CD4-positive, alpha-beta T cell treated with Interleukin-12 subunit alpha and Interleukin-12 subunit beta, for 1 hour (primary cell): ENCODE data around the gene GRHPR.
"Not testable (repeated sequence)": the region's sequence is repeated elsewhere in the genome, so short reads cannot be mapped to it uniquely, and the experiment has no call there.

Experiments used
- DNase-seq: peaks from one replicate; pipeline ENCODE4 v3.0.0-alpha.2; 2020

The GRHPR gene

GRCh38 chr9:37424204-37424685 is 1.7 kb downstream of the GRHPR start:
- DNase-seq: no peak

DNA sequence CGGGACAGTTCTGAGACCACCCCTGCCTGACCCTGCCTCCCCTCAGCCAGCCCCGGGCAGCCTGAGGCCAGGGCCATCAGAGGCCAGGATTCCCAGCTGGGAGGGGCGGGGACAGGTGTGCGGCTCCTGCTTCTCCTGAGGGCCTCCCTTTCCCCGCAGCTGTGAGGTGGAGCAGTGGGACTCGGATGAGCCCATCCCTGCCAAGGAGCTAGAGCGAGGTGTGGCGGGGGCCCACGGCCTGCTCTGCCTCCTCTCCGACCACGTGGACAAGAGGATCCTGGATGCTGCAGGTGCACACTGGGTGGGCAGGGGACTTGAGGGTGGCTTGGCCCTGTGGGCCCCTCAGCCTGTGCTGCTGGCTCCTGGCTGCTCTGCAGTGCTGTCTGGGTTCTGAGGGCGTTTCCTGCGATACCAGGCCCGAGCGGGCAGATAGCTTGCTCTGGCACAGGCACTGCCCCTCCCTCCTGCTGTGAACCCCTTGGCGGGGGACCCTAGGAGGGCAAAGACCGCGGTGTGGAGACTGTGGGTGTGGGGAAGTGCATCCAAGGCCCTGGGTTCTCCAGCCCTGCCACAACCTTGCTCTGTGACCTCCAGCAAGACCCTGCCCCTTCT is 2.3 kb downstream of the GRHPR start:
- no peak for DNase-seq

DNA sequence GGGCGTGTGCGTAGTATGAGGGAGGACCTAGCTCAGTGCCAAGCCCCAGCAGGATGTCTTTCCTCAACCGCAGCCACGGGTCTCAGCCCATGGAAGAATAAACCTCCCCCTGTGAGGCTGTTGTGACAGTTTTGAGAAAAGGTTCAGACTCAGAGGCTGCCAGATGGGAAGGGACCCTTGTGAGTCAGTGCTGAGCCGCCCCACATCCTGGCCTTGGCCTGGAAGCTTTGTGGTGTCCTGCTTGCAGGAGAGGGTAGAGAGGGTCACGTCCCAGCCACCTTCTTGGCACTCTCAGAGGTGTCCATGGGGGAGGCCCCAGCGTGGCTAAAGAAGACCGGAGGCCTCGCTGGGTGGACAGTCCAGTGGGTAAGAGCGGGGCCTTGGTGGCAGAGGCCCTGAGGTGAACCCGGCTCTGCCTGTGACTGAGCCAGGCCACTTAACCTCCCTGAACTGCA is 2.8 kb downstream of the GRHPR start:
- no peak for DNase-seq

GRCh38 chr9:37426431-37426830 is 3.9 kb downstream of the GRHPR start:
- DNase-seq: not testable (repeated sequence)

DNA sequence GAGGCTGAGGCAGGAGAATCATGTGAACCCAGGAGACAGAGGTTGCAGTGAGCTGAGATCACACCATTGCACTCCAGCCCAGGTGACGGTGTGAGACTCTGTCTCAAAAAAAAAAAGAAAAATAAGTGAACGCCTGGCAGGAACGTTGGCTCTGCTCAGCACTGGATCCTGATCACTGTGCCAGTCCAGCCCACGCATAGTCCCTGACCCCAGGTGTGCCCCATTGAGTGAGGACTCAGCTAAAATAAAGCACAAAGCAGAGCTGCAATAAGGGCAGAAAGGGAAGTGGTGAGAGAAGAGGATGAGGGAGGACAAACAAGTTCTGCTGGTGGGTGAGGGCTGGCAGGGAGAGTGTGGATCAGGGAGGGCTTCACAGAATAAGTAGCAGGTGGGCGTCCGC is 4.3 kb downstream of the GRHPR start:
- no peak for DNase-seq

DNA sequence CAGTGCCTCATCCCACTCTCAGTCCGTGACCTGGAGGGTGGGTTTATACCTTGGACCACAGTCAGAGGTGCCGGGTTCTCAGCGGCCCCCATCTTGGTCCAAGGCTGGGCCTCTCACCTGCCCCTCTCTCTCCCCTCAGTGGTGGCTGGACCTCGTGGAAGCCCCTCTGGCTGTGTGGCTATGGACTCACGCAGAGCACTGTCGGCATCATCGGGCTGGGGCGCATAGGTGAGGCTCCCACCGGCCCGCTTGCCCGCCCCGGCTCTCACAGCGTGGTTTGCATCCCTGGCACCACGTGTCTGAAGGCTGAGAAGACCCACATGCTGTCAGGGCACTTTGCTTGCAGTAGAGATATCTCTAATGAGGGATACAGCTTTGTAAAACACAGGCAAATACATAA is 5.8 kb downstream of the GRHPR start:
- DNase-seq: no peak

DNA sequence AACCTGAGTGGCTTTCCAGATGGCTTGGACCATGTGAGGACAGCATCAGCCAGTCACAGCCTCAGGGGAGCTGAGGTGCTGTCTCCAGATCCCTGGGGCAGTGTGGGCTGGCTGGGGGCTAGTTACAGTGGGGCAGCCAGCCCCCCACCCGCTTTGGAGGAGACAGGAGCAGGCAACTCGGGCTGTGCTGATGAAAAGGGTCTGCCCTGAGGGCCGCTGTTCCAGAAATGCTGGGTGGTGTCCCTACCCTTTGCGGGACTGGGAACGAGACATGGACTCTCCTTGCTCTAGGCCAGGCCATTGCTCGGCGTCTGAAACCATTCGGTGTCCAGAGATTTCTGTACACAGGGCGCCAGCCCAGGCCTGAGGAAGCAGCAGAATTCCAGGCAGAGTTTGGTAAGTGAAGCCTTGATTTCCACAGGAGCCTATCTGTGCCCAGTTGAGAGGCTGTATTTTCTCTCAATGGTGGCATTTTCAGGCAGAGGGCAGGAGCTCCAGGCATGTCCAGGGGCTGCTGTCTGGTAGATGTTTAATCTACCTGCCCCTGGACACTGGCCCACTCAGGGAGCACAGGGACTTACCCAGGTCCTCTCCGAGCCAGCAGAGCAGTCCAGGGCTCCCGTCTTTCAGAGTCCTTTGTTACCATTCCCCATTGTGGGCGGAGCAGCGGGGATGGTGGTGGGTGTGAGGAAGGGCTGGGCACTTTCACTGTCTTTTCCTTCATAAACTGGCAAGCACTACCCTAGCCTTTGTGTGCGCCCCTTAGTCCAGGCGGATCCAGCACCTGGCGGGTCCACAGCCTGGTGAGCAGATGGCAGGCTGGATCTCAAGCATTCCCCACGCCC is 7.2 kb downstream of the GRHPR start:
- DNase-seq: no peak

GRCh38 chr9:37430841-37431597 is 8.5 kb downstream of the GRHPR start:
- no peak for DNase-seq

DNA sequence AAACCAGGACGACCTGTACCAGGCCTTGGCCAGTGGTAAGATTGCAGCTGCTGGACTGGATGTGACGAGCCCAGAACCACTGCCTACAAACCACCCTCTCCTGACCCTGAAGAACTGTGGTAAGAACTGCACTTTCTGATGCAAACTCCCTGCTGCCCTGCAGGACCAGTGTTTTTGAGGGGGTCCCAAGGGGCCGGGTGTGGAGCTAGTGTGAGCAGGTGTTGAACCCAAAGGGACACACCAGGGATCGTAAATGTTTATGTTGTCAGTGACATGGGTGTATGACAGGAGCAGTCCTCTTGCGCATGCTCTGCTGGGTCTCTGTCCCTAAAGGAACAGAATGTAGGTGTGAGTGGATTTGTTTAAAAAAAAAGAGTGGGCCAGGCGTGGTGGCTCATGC is 9.5 kb downstream of the GRHPR start:
- DNase-seq: no peak

- no peak for DNase-seq
These were observed 11.4 kb downstream of the GRHPR start for GRCh38 chr9:37433867-37434371.

DNA sequence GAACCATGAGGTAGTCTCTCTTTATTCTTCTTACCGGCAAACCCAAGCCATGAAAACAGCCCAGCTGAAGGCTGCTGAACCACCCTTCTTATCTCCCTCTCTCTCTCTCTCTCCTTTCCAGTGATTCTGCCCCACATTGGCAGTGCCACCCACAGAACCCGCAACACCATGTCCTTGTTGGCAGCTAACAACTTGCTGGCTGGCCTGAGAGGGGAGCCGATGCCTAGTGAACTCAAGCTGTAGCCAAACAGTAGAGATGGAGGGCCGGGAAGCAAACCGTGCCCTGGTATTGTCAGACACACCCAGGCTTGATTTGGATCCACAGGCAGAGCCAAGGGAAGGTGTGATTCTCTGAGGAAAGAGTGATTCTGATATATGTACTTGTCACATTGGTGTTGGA is 14.0 kb downstream of the GRHPR start:
- DNase-seq: no peak

GRCh38 chr9:37437010-37437409 is 14.5 kb downstream of the GRHPR start:
- DNase-seq: no peak

GRCh38 chr9:37437621-37438020 is 15.1 kb downstream of the GRHPR start:
- no peak for DNase-seq

DNA sequence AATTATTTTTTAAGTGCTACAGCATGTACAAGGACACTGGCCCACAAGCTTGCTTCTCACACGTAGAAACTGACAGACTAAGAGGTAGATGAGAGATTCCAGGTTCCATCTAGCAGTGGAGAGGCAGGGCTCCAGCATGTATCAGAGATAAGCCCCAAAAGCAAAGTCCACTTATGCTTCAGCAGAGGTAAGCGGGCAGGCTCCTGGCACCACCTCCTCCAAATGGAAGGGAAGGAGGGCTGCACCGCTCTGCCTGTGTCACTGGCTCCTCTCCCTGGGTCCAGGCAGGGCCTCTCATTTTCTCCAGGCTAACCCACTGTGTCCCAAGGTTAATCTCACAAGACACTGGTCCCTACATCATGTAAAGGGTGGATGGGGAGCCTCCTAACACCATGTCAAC is 15.9 kb downstream of the GRHPR start:
- no peak for DNase-seq

DNA sequence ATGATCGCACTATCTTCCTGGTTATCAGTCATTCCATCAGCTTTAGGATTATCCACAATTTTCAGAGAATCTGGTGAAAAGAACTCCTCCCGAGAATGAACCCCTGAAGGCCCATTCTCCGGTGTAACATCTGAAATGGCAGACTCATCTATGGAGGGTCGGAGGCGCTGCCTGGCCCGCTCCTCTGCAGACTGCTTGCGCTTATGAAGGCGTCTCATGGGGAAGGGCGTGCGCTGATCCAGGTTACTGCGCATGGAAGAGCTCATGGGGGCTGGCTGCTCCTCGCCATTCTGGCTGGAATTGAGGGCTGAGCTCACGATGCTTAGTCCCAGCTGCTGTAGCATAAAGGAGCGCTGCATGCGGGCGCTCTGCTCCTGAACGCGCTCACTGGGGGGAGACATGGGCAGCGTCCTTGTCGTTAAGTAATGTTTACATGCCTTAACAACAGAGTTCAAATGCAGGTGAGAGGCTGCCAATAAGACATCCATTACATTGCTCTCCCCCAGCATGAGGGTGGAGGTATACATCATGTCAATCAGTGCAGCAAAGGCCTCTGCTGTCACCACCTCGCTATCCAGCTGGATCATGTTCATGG is 19.4 kb downstream of the GRHPR start:
- no peak for DNase-seq

- DNase-seq: no peak
These were observed 20.1 kb downstream of the GRHPR start for GRCh38 chr9:37442556-37442955.

GRCh38 chr9:37443566-37443965 is 21.1 kb downstream of the GRHPR start:
- DNase-seq: no peak

DNA sequence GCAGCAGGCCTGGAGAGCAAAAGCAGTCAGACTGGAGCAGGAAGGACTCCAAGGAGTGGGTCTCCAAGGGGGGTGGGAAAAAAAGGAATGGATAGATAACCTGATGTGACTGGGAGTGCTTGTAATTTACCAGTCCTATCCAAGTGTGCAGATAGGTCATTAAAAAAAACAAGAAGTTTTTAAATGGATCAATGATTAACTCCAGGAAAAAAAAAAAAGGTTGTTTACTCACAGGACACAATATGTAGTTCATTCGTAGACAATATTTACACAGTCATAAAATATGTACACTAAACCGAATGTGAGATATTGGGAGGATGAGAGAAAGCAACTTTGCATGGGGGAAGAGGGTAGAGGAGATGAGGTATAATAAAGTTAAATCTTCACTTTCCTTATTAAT is 22.4 kb downstream of the GRHPR start:
- no peak for DNase-seq

DNA sequence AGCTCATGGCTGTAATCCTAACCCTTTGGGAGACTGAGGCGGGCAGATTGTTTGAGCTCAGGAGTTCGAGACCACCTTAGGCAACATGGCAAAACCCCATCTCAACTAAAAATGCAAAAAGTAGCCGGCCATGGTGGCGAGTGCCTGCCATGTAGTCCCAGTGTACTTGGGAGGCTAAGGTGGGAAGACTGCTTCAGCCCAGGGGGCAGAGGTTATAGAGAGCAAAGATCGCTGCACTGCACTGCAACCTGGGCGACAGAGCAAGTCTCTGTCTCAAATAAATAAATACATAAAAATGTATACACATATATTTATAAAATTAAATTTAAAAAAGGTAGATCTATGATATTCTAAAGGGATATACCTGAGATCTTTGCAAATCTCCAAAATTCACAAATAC is 23.3 kb downstream of the GRHPR start:
- DNase-seq: no peak

DNA sequence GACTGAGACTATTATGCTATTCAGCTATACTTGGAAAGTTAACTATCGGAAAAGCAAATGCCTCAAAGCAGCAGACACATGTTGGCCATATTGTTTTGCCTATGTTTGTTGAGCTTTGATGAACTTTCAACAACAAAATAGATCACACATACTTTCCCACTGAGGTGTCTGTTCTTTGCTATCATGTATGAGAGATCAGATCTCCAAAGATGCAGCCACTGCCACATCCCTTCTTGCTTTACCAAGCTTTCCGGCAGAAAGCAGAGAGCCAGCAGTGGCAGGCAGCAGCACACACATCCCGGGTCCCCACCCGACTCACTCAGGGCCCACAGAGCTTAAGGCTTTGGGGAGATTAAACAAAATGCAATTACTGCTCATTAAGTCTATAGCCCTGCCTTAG is 23.9 kb downstream of the GRHPR start:
- DNase-seq: no peak

DNA sequence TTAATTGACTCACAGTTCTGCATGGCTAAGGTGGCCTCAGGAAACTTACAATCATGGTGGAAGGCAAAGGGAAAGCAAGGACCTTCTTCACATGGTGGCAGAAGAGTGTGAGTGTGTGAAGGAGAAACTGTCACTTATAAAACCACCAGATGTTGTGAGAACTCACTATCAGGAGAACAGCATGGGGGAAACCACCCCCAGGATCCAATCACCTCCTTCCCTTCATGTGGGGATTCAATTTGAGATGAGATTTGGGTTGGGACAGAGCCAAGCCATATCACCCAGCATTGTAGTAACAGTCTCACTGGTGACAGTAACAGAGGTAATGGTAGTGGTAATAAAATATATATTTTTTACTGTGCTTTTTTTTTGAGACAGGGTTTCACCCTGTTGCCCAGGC is 24.6 kb downstream of the GRHPR start:
- DNase-seq: no peak

- no peak for DNase-seq
These were observed 27.6 kb downstream of the GRHPR start for GRCh38 chr9:37449862-37450632.
